Iris pigment epithelial cell (primary cell): ENCODE results near the gene SCG5.
A peak's percentile ranks its signal among the peaks of the same experiment; 100 is the strongest.

Experiments used
- DNase-seq: peaks from one replicate; pipeline ENCODE4 v3.0.0-alpha.2; 2011; ENCODE audit warnings: low read depth

The SCG5 gene

DNA sequence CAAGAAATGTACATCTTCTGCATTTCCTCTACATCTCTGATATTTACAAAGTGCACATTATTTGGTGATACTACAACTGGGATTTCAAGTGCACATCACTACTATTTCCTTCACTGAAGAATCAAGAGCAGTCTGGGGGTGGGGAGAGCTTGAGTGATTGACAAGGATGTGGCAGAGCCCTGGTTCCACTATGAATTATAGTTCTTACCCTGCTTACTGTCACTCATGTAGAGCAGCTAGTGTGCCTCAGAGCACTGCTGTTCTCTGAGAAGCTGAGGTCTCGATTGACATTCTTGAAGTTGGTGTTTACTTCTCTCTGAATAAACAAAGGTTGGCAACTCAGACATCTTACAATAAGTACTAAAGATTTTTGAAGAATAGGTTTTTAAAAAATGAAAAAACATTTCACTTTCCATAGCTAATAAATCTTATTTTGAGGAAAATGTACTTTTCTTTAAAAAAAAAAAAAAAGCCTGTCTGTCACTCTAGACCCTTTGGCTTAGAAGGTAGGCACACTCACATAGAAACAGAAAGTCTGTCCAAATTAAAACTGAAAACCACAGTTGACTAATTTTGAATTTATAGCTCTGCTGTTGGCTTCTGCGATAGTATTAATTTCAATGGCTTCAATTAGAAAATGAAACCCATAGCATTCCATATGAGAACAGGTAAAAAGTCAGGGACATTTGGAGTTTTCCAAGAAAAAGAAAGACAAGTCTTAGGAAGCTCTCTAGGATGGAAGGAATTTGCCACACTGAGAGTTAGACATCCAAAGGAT, 81.8 kb downstream of the SCG5 start:
- no peak for DNase-seq

- no peak for DNase-seq
Measured at GRCh38 chr15:32729700-32730395, 88.3 kb downstream of the SCG5 start.

- peak; percentile 22 for DNase-seq
Measured at GRCh38 chr15:32730677-32731654, 89.5 kb downstream of the SCG5 start.

DNA sequence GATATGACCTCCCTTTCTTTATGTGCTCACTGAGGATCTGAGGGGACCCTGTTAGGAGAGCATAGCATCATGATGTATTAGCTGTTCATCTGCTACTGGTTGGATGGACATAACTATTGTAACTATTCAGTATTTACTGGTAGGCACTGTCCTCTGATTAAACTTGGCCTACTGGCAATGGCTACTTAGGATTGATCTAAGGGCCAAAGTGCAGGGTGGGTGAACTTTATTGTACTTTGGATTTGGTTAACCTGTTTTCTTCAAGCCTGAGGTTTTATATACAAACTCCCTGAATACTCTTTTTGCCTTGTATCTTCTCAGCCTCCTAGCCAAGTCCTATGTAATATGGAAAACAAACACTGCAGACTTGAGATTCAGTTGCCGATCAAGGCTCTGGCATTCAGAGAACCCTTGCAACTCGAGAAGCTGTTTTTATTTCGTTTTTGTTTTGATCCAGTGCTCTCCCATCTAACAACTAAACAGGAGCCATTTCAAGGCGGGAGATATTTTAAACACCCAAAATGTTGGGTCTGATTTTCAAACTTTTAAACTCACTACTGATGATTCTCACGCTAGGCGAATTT, 91.2 kb downstream of the SCG5 start:
- no peak for DNase-seq

GRCh38 chr15:32733281-32733680, 91.8 kb downstream of the SCG5 start:
- DNase-seq, result peak; percentile 4

DNA sequence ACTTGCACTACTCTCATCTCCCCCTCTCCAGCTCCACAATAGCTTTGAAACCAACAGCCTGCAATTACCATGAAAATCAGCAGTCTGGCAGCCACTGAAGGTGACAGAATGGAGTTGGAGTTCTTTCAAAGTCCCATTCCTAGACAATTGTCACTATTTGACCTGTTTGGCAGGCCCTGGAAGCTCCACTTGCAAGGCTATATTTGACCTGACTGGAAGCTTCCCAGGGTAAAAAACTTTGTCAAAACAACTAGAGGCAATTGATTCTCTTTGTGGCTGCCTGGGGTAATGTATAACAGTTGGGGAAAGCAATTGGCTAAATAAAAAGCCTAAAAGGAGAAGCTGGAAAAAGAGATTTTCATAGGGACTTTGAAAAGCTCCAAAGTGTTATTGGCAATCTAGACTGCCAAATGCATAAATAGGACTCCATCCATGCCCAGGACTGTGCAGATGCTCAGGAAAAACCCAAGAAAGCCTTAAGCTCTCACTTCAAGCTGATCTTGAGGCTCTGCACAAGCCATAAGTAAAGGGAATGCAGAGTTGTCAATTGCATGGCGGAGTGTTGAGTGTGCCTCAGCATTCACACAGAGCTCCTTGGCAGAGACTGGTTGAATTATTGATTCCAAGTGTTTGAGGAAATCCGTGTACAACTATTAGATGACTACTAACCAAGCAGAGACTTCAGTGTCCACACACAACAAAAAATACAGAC, 94.6 kb downstream of the SCG5 start:
- no peak for DNase-seq

GRCh38 chr15:32736701-32737061, 95.2 kb downstream of the SCG5 start:
- DNase-seq, result no peak

- no peak for DNase-seq
Measured at GRCh38 chr15:32737304-32737703, 95.8 kb downstream of the SCG5 start.

DNA sequence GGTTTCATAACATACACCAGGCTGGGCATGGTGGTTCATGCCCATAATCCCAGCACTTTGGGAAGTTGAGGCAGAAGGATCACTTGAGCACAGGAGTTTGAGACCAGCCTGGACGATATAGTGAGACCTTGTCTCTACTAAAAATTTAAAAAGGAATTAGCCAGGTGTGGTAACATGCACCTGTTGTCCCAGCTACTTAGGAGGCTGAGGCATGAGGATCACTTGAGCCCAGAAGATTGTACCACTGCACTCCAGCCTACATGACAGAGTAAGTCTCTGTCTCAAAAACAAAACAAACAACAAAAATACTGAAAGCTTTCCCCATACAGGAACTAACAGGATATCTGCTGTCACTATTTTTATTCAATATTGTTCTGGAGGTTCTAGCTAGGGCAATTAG, 97.2 kb downstream of the SCG5 start:
- DNase-seq, result no peak

DNA sequence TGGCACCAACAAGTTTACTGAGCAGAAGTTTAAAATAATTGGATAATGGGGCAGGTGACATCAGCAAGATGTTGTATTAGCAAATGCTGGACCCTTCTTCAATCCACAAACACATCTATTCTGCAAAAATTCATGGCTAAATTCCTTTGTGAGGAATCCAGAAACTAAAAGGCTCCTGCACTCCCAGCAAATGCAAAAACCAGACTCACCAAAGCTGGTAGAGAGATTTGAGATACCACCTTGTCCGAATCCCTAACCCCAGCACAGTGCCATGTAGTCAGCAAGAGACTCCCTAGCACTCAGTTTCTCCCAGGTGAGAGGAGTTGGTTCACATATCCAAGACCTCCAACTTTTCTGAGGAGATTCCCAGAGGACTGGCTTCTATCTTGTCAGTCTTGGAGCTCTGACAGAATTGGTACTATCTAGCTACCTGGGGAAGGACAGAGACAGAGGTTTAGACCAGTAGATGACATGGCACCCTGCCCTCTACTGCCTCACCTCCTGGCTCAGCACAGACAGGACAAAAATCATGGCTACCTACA, 98.1 kb downstream of the SCG5 start:
- DNase-seq, result no peak

DNA sequence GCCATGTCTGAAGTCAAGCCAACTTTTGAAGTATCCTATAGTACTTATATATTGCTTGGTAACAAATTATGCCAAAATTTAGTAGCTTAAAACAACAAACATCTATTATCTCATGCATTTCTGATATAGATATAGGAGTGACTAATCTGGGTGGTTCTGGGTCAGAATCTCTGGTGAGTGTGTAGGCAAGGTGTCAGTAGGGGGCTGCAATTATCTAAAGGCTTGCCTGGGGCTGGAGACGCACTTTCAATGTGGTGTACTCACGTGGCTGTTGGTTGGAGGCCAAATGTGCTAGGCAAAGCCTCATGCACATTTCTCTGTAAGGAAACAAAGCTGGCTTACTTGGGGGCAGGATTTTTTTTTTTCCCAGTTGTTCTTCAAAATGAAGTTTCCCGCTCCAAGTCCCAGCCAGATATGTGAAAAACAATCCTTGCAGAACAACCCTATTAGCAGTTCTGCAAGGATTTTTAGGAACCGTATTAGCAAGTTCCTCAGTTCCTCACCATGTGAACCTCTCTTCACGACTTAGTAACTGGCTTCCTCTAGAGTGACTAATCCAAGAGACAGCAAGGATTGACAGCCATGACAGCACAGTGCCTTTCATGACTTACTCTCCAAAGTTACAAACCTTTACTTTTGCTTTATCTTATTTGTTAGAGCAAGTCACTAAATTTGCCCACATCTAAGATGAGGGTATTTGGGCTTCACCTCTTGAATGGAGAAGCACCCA, 102.1 kb downstream of the SCG5 start:
- no peak for DNase-seq

GRCh38 chr15:32746116-32746857, 104.8 kb downstream of the SCG5 start:
- no peak for DNase-seq
